IMR-90 (cell line): ENCODE results near the gene FAM118A. TPM values are rescaled to one million over a fixed set of nuclear protein-coding genes. Genes with fewer than 3 reads are reported as not detected.
"Not testable (repeated sequence)": the region's sequence is repeated elsewhere in the genome, so short reads cannot be mapped to it uniquely, and the experiment has no call there.

ENCODE experiments used
- ATAC-seq: fragments of 200-7000 bp; cut with Tn5 transposase; 2 replicates; pipeline ENCODE4 v1.9.1; 2020; ENCODE audit warnings: low read depth, mild to moderate bottlenecking, moderate library complexity
- BruUV-seq: library from RNA; stranded (reverse); fragments of 400-500 nt; replicated peaks from 2 replicates; lab custom pipeline; 2021; lab: Mats Ljungman, UMichigan
- CTCF ChIA-PET: fragments of 300-600 bp; formaldehyde crosslinking; extraction: SDS; loops from one replicate; lab custom pipeline; 2021; ENCODE audit warnings: antibody characterized with exemption; lab: Yijun Ruan, JAX
- POLR2A ChIA-PET: fragments of 300-600 bp; sonication (Branson Sonifier 250); formaldehyde crosslinking; loops from one replicate; lab custom pipeline; 2022; ENCODE audit warnings: antibody characterized with exemption; ENCODE audit not compliant: unreplicated experiment; lab: Charles Lee
- DNase-seq: peaks from one replicate; pipeline ENCODE4 v3.0.0; 2013
- H2AFZ ChIP-seq: replicated peaks from 2 replicates; pipeline ENCODE3; 2013; ENCODE audit warnings: low read length, mild to moderate bottlenecking; ENCODE audit not compliant: poor library complexity
- H2AK5ac ChIP-seq: 2 replicates; pipeline ENCODE4 v1.6.1; 2013; ENCODE audit warnings: low read depth, low read length, inconsistent platforms
- H2AK9ac ChIP-seq: replicated peaks from 2 replicates; pipeline ENCODE3; 2013; ENCODE audit warnings: mild to moderate bottlenecking, low read depth, low read length, moderate library complexity; ENCODE audit not compliant: poor library complexity
- H2BK120ac ChIP-seq: 2 replicates; pipeline ENCODE4 v1.6.1; 2013; ENCODE audit warnings: low read depth, low read length, inconsistent platforms
- H2BK15ac ChIP-seq: 3 replicates; pipeline ENCODE4 v1.6.1; 2013; ENCODE audit warnings: low read depth, low read length, inconsistent platforms
- H2BK20ac ChIP-seq: 2 replicates; pipeline ENCODE4 v1.6.1; 2013; ENCODE audit warnings: low read depth, mild to moderate bottlenecking, inconsistent platforms, low read length, moderate library complexity
- H2BK5ac ChIP-seq: 2 replicates; pipeline ENCODE4 v1.6.1; 2013; ENCODE audit warnings: mild to moderate bottlenecking, low read depth, low read length, inconsistent platforms; ENCODE audit not compliant: poor library complexity, severe bottlenecking
- H3K14ac ChIP-seq: replicated peaks from 2 replicates; pipeline ENCODE4 v1.6.1; 2013; ENCODE audit warnings: low read depth, low read length, inconsistent platforms
- H3K18ac ChIP-seq: 2 replicates; pipeline ENCODE4 v1.6.1; 2013; ENCODE audit warnings: low read depth, low read length, control low read depth
- H3K23ac ChIP-seq: 2 replicates; pipeline ENCODE4 v1.6.1; 2013; ENCODE audit warnings: low read depth, low read length, inconsistent platforms
- H3K27ac ChIP-seq: 2 replicates; pipeline ENCODE4 v1.5.1; 2013; ENCODE audit warnings: mild to moderate bottlenecking, control low read depth, low read length; ENCODE audit not compliant: insufficient read depth
- H3K27me3 ChIP-seq: 2 replicates; pipeline ENCODE4 v1.6.1; 2013; ENCODE audit warnings: low read length; ENCODE audit not compliant: control insufficient read depth, insufficient read depth
- H3K36me3 ChIP-seq: 2 replicates; pipeline ENCODE4 v1.6.1; 2013; ENCODE audit warnings: low read length, mixed read lengths; ENCODE audit not compliant: control insufficient read depth, insufficient read depth
- H3K4ac ChIP-seq: 2 replicates; pipeline ENCODE4 v1.6.1; 2013; ENCODE audit warnings: low read depth, low read length, inconsistent platforms
- H3K4me1 ChIP-seq: 2 replicates; pipeline ENCODE4 v1.6.1; 2013; ENCODE audit warnings: low read length, mixed read lengths; ENCODE audit not compliant: control insufficient read depth, insufficient read depth
- H3K4me2 ChIP-seq: 2 replicates; pipeline ENCODE4 v1.6.1; 2013; ENCODE audit warnings: low read depth, mild to moderate bottlenecking, control low read depth, low read length, moderate library complexity
- H3K4me3 ChIP-seq: 2 replicates; pipeline ENCODE4 v1.5.1; 2013; ENCODE audit warnings: low read depth, mild to moderate bottlenecking, control low read depth, low read length, moderate library complexity; ENCODE audit not compliant: insufficient read depth
- H3K56ac ChIP-seq: 2 replicates; pipeline ENCODE4 v1.6.1; 2013; ENCODE audit warnings: low read length, inconsistent platforms; ENCODE audit not compliant: insufficient read depth; ENCODE audit errors: extremely low read depth
- H3K79me1 ChIP-seq, 2 experiments: 2 replicates each; pipeline ENCODE4 v1.6.1; 2013; ENCODE audit warnings: low read length in 2 of 2, inconsistent platforms in 1 of 2, low read depth in 1 of 2
- H3K9ac ChIP-seq: 2 replicates; pipeline ENCODE4 v1.6.1; 2013; ENCODE audit warnings: low read depth, low read length, control low read depth
- H3K9me1 ChIP-seq: 2 replicates; pipeline ENCODE4 v1.6.1; 2013; ENCODE audit warnings: low read length, inconsistent platforms; ENCODE audit not compliant: insufficient read depth
- H3K9me3 ChIP-seq: 2 replicates; pipeline ENCODE4 v1.6.1; 2013; ENCODE audit warnings: low read length; ENCODE audit not compliant: control insufficient read depth, insufficient read depth
- H4K20me1 ChIP-seq: 2 replicates; pipeline ENCODE4 v1.6.1; 2013; ENCODE audit warnings: low read length, inconsistent platforms; ENCODE audit not compliant: insufficient read depth
- H4K5ac ChIP-seq: 2 replicates; pipeline ENCODE4 v1.6.1; 2013; ENCODE audit warnings: mild to moderate bottlenecking, low read depth, low read length, control low read depth
- H4K8ac ChIP-seq, 2 experiments: 2 replicates each; pipeline ENCODE4 v1.6.1; 2013; ENCODE audit warnings: low read depth in 2 of 2, low read length in 2 of 2, control low read depth in 1 of 2, inconsistent platforms in 1 of 2
- H4K91ac ChIP-seq: 2 replicates; pipeline ENCODE4 v1.6.1; 2013; ENCODE audit warnings: low read depth, low read length, inconsistent platforms; ENCODE audit not compliant: insufficient read depth
- WGBS, 2 experiments: methylation state at CpG; one replicate each; pipeline versions ENCODE4 v1.1.5 to v1.1.7; 2013; ENCODE audit warnings: missing lambda C conversion rate in 2 of 2; ENCODE audit not compliant: insufficient read length in 1 of 2; ENCODE audit errors: extremely low coverage in 2 of 2; 5-methylcytosine and 5-hydroxymethylcytosine counted together
- dilution Hi-C: fragments of 300-500 bp; cut with HindIII; formaldehyde crosslinking; loops from one replicate; pipeline ENCODE4 v1.14.3; 2018; ENCODE audit warnings: low sequenced_read_pairs; ENCODE audit not compliant: unreplicated experiment
- in situ Hi-C: fragments of 300-500 bp; cut with MboI; formaldehyde crosslinking; loops from 3 replicates; pipeline ENCODE4 v1.14.3; 2019; ENCODE audit warnings: low sequenced_read_pairs, inconsistent platforms, mixed read lengths
- intact Hi-C: fragments of 100-400 bp; cut with micrococcal nuclease; formaldehyde crosslinking; loops from 2 replicates; pipeline ENCODE4 v1.10.0; 2022
- polyA plus RNA-seq, 3 experiments: library from polyadenylated mRNA; depleted of rRNA; stranded (reverse); fragments of >200 nt; gene quantifications; 2 replicates each; pipeline ENCODE4 v1.2.3, GENCODE V29; 2012; ENCODE audit warnings: low replicate concordance in 1 of 3
- total RNA-seq: library from RNA; depleted of rRNA; stranded (reverse); fragments of >200 nt; gene quantifications from 2 replicates; pipeline ENCODE4 v1.2.3, GENCODE V29; 2012

Gene FAM118A
- total and polyA plus RNA-seq, 2 of the 4 experiments (the other 2 are of a cell fraction), result 20.6 to 95.6 TPM

DNA sequence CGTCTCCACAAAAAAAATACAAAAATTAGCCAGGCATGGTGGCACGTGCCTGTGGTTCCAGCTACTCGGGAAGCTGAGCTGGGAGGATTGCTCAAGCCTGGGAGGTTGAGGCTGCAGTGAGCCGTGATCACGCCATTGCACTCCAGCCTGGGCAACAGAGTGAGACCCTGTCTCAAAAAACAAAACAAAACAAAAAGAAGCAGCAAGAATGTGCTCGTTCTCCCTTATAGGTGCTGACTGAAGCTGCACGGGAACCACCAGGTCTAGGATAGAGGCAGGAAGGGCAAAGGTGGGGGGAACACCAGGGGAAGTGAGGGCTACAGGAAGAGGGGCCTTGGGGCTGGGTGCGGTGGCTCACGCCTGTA, 49.4 kb upstream of the FAM118A start:
- H2BK20ac ChIP-seq, H2AFZ ChIP-seq, H3K14ac ChIP-seq, H3K79me1 ChIP-seq, POLR2A ChIA-PET, H3K9me1 ChIP-seq, H4K5ac ChIP-seq, H3K4me3 ChIP-seq, H3K56ac ChIP-seq, H3K4me1 ChIP-seq, BruUV-seq, dilution Hi-C loops, H4K20me1 ChIP-seq, H3K23ac ChIP-seq, CTCF ChIA-PET, H3K18ac ChIP-seq, H3K4ac ChIP-seq, H2AK9ac ChIP-seq, DNase-seq, H4K8ac ChIP-seq, H3K4me2 ChIP-seq, H2BK15ac ChIP-seq, H2AK5ac ChIP-seq, H3K36me3 ChIP-seq, H3K27ac ChIP-seq, H3K9ac ChIP-seq, H3K9me3 ChIP-seq, ATAC-seq, H3K27me3 ChIP-seq, H2BK120ac ChIP-seq, H2BK5ac ChIP-seq, H4K91ac ChIP-seq: not testable (repeated sequence)
- 86% methylated on average over 5 of the region's 9 CpGs; no CpG with 5 or more reads in 1 of the 2 experiments for WGBS, 2 experiments
- intact Hi-C loops (loop anchor here (5.0 kb wide), 2 partner anchors 88 to 283 kb away; no protein-coding TSS in a partner anchor), in situ Hi-C loops (loop anchor here (5.0 kb wide), 1 partner anchor 158 kb away; no protein-coding TSS in a partner anchor)
